ENCODE measurements around the gene ADCY9.

The ADCY9 gene

GRCh38 chr16:3984111-3985060, 131.9 kb downstream of the ADCY9 start:
- H3K36me3 ChIP-seq (ENCODE audit: control insufficient read depth, insufficient read depth, low read length): no peaks in the 10 kb centered on the region
- no peaks in the 10 kb centered on the region for H3K4me1 ChIP-seq (ENCODE audit: control insufficient read depth, insufficient read depth, low read length)
- no peak overlapping the region for H3K27ac ChIP-seq (ENCODE audit: insufficient read depth, low read depth, low read length, poor library complexity, severe bottlenecking)
- H3K9me3 ChIP-seq (ENCODE audit: control insufficient read depth, low read length): no peaks in the 10 kb centered on the region
- H3K27me3 ChIP-seq (ENCODE audit: control insufficient read depth, insufficient read depth, low read length, poor library complexity, severe bottlenecking): peaks cover 6% of the 10 kb centered on the region
- 94 to 95% methylated on average over 31 of the region's 31 CpGs for WGBS, 2 experiments
- H3K4me3 ChIP-seq (ENCODE audit: insufficient read depth, low read depth, low read length): no peak overlapping the region

GRCh38 chr16:3983081-3983520, 133.1 kb downstream of the ADCY9 start:
- no peaks in the 10 kb centered on the region for H3K4me1 ChIP-seq (ENCODE audit: control insufficient read depth, insufficient read depth, low read length)
- 19 to 21% methylated on average over 22 of the region's 22 CpGs for WGBS, 2 experiments
- H3K4me3 ChIP-seq (ENCODE audit: insufficient read depth, low read depth, low read length): no peak overlapping the region

GRCh38 chr16:3982216-3982615, 134.0 kb downstream of the ADCY9 start:
- no peak overlapping the region for H3K27ac ChIP-seq (ENCODE audit: insufficient read depth, low read depth, low read length, poor library complexity, severe bottlenecking)
- WGBS, 2 experiments: 93 to 95% methylated on average over 13 of the region's 13 CpGs
- H3K4me3 ChIP-seq (ENCODE audit: insufficient read depth, low read depth, low read length): no peak overlapping the region
- H3K4me1 ChIP-seq (ENCODE audit: control insufficient read depth, insufficient read depth, low read length): no peaks in the 10 kb centered on the region
- peaks cover 6% of the 10 kb centered on the region for H3K27me3 ChIP-seq (ENCODE audit: control insufficient read depth, insufficient read depth, low read length, poor library complexity, severe bottlenecking)
- no peaks in the 10 kb centered on the region for H3K9me3 ChIP-seq (ENCODE audit: control insufficient read depth, low read length)
- H3K36me3 ChIP-seq (ENCODE audit: control insufficient read depth, insufficient read depth, low read length): no peaks in the 10 kb centered on the region

More at GRCh38 chr16:3983081-3983520, 133.1 kb downstream of the ADCY9 start:
- H3K9me3 ChIP-seq (ENCODE audit: control insufficient read depth, low read length): no peaks in the 10 kb centered on the region
- no peak overlapping the region for H3K27ac ChIP-seq (ENCODE audit: insufficient read depth, low read depth, low read length, poor library complexity, severe bottlenecking)
- H3K36me3 ChIP-seq (ENCODE audit: control insufficient read depth, insufficient read depth, low read length): no peaks in the 10 kb centered on the region
- peaks cover 6% of the 10 kb centered on the region for H3K27me3 ChIP-seq (ENCODE audit: control insufficient read depth, insufficient read depth, low read length, poor library complexity, severe bottlenecking)

GRCh38 chr16:3980253-3981111, 135.8 kb downstream of the ADCY9 start:
- Histone ChIP-seq H3K4me3 (ENCODE audit: insufficient read depth, low read depth, low read length) (no peak overlapping the region), H3K27ac (ENCODE audit: insufficient read depth, low read depth, low read length, poor library complexity, severe bottlenecking) (no peak overlapping the region), H3K36me3 (ENCODE audit: control insufficient read depth, insufficient read depth, low read length) (no peaks in the 10 kb centered on the region), H3K9me3 (ENCODE audit: control insufficient read depth, low read length) (no peaks in the 10 kb centered on the region), H3K27me3 (ENCODE audit: control insufficient read depth, insufficient read depth, low read length, poor library complexity, severe bottlenecking) (peaks cover 6% of the 10 kb centered on the region), H3K4me1 (ENCODE audit: control insufficient read depth, insufficient read depth, low read length) (no peaks in the 10 kb centered on the region)
- WGBS, 2 experiments: 89% methylated on average over 20 of the region's 20 CpGs

- Histone ChIP-seq H3K27ac (ENCODE audit: insufficient read depth, low read depth, low read length, poor library complexity, severe bottlenecking) (no peak overlapping the region), H3K27me3 (ENCODE audit: control insufficient read depth, insufficient read depth, low read length, poor library complexity, severe bottlenecking) (peaks cover 6% of the 10 kb centered on the region), H3K9me3 (ENCODE audit: control insufficient read depth, low read length) (no peaks in the 10 kb centered on the region), H3K36me3 (ENCODE audit: control insufficient read depth, insufficient read depth, low read length) (no peaks in the 10 kb centered on the region), H3K4me1 (ENCODE audit: control insufficient read depth, insufficient read depth, low read length) (no peaks in the 10 kb centered on the region), H3K4me3 (ENCODE audit: insufficient read depth, low read depth, low read length) (no peak overlapping the region)
- 92% methylated on average over 12 of the region's 12 CpGs for whole genome bisulfite sequencing, 2 experiments
Observed at GRCh38 chr16:3979518-3979917, 136.7 kb downstream of the ADCY9 start.

- H3K4me3 ChIP-seq (ENCODE audit: insufficient read depth, low read depth, low read length): no peak overlapping the region
- no peak overlapping the region for H3K27ac ChIP-seq (ENCODE audit: insufficient read depth, low read depth, low read length, poor library complexity, severe bottlenecking)
- H3K27me3 ChIP-seq (ENCODE audit: control insufficient read depth, insufficient read depth, low read length, poor library complexity, severe bottlenecking): peaks cover 6% of the 10 kb centered on the region
- H3K36me3 ChIP-seq (ENCODE audit: control insufficient read depth, insufficient read depth, low read length): no peaks in the 10 kb centered on the region
- 94 to 95% methylated on average over 25 of the region's 25 CpGs for WGBS, 2 experiments
- no peaks in the 10 kb centered on the region for H3K4me1 ChIP-seq (ENCODE audit: control insufficient read depth, insufficient read depth, low read length)
- no peaks in the 10 kb centered on the region for H3K9me3 ChIP-seq (ENCODE audit: control insufficient read depth, low read length)
Observed at GRCh38 chr16:3979070-3979469, 137.2 kb downstream of the ADCY9 start.

GRCh38 chr16:3977376-3977775, 138.9 kb downstream of the ADCY9 start:
- Histone ChIP-seq H3K4me3 (ENCODE audit: insufficient read depth, low read depth, low read length) (no peak overlapping the region), H3K27ac (ENCODE audit: insufficient read depth, low read depth, low read length, poor library complexity, severe bottlenecking) (no peak overlapping the region), H3K36me3 (ENCODE audit: control insufficient read depth, insufficient read depth, low read length) (no peaks in the 10 kb centered on the region), H3K9me3 (ENCODE audit: control insufficient read depth, low read length) (no peaks in the 10 kb centered on the region), H3K4me1 (ENCODE audit: control insufficient read depth, insufficient read depth, low read length) (no peaks in the 10 kb centered on the region), H3K27me3 (ENCODE audit: control insufficient read depth, insufficient read depth, low read length, poor library complexity, severe bottlenecking) (no peaks in the 10 kb centered on the region)
- WGBS, 2 experiments: 89% methylated on average over 26 of the region's 26 CpGs

GRCh38 chr16:3974751-3975150, 141.5 kb downstream of the ADCY9 start:
- Histone ChIP-seq H3K4me1 (ENCODE audit: control insufficient read depth, insufficient read depth, low read length) (no peaks in the 10 kb centered on the region), H3K36me3 (ENCODE audit: control insufficient read depth, insufficient read depth, low read length) (no peaks in the 10 kb centered on the region), H3K27me3 (ENCODE audit: control insufficient read depth, insufficient read depth, low read length, poor library complexity, severe bottlenecking) (no peaks in the 10 kb centered on the region), H3K9me3 (ENCODE audit: control insufficient read depth, low read length) (no peaks in the 10 kb centered on the region), H3K4me3 (ENCODE audit: insufficient read depth, low read depth, low read length) (no peak overlapping the region), H3K27ac (ENCODE audit: insufficient read depth, low read depth, low read length, poor library complexity, severe bottlenecking) (no peak overlapping the region)
- 70 to 76% methylated on average over 8 of the region's 8 CpGs for WGBS, 2 experiments

- WGBS, 2 experiments: 87 to 89% methylated on average over 8 of the region's 8 CpGs
Observed at GRCh38 chr16:3971706-3972105, 144.5 kb downstream of the ADCY9 start.

GRCh38 chr16:3971261-3971660, 145.0 kb downstream of the ADCY9 start:
- Histone ChIP-seq H3K4me1 (ENCODE audit: control insufficient read depth, insufficient read depth, low read length) (no peaks in the 10 kb centered on the region), H3K27me3 (ENCODE audit: control insufficient read depth, insufficient read depth, low read length, poor library complexity, severe bottlenecking) (no peaks in the 10 kb centered on the region), H3K9me3 (ENCODE audit: control insufficient read depth, low read length) (no peaks in the 10 kb centered on the region), H3K36me3 (ENCODE audit: control insufficient read depth, insufficient read depth, low read length) (no peaks in the 10 kb centered on the region), H3K27ac (ENCODE audit: insufficient read depth, low read depth, low read length, poor library complexity, severe bottlenecking) (no peak overlapping the region), H3K4me3 (ENCODE audit: insufficient read depth, low read depth, low read length) (no peak overlapping the region)
- 92 to 93% methylated on average over 9 of the region's 9 CpGs for WGBS, 2 experiments

More at GRCh38 chr16:3971706-3972105, 144.5 kb downstream of the ADCY9 start:
- Histone ChIP-seq H3K27ac (ENCODE audit: insufficient read depth, low read depth, low read length, poor library complexity, severe bottlenecking) (no peak overlapping the region), H3K27me3 (ENCODE audit: control insufficient read depth, insufficient read depth, low read length, poor library complexity, severe bottlenecking) (no peaks in the 10 kb centered on the region), H3K4me3 (ENCODE audit: insufficient read depth, low read depth, low read length) (no peak overlapping the region), H3K4me1 (ENCODE audit: control insufficient read depth, insufficient read depth, low read length) (no peaks in the 10 kb centered on the region), H3K36me3 (ENCODE audit: control insufficient read depth, insufficient read depth, low read length) (no peaks in the 10 kb centered on the region), H3K9me3 (ENCODE audit: control insufficient read depth, low read length) (no peaks in the 10 kb centered on the region)
